Epithelial cell of proximal tubule (primary cell): ENCODE measurements around the gene MORN4. TPM values are rescaled to one million over a fixed set of nuclear protein-coding genes. Genes with fewer than 3 reads are reported as not detected.
"Not testable (repeated sequence)": the region's sequence is repeated elsewhere in the genome, so short reads cannot be mapped to it uniquely, and the experiment has no call there.

Experiments
- DNase-seq: peaks from one replicate; pipeline ENCODE4 v3.0.0-alpha.2; 2011; ENCODE audit warnings: low read depth
- H3K4me3 ChIP-seq: 2 replicates; pipeline ENCODE4 v1.5.1; 2011; ENCODE audit warnings: low read depth, mild to moderate bottlenecking, low read length
- total RNA-seq: library from RNA; depleted of rRNA; stranded (reverse); fragments of >200 nt; gene quantifications from 2 replicates; pipeline ENCODE4 v1.2.3, GENCODE V29; 2015
- TF ChIP-seq, protein P1 (sequence below): conservative IDR thresholded peaks from 2 replicates; pipeline ENCODE4 v1.5.1; 2012; ENCODE audit warnings: low read depth, mild to moderate bottlenecking, low read length

The MORN4 gene
- total RNA-seq, 1 donor from 2014 or later, result 5.7 TPM

DNA sequence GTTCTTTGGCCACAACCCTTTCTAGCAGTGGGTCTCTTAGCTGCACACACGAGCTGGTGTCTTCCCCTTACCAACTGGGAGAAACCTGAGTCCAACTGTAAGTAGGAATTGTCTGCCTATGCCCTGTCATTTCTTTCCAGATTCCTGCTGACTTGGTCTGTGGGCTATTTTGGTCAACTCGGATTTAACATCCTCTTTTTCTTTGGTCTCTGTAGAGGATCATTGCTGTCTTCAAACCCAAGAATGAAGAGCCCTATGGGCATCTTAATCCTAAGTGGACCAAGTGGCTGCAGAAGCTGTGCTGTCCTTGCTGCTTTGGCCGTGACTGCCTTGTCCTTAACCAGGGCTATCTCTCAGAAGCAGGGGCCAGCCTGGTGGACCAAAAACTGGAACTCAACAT lies 17.4 kb upstream of the MORN4 start:
- DNase-seq, result no peak
- H3K4me3 ChIP-seq, result no peak overlapping the region
- TF ChIP-seq, protein P1, sequence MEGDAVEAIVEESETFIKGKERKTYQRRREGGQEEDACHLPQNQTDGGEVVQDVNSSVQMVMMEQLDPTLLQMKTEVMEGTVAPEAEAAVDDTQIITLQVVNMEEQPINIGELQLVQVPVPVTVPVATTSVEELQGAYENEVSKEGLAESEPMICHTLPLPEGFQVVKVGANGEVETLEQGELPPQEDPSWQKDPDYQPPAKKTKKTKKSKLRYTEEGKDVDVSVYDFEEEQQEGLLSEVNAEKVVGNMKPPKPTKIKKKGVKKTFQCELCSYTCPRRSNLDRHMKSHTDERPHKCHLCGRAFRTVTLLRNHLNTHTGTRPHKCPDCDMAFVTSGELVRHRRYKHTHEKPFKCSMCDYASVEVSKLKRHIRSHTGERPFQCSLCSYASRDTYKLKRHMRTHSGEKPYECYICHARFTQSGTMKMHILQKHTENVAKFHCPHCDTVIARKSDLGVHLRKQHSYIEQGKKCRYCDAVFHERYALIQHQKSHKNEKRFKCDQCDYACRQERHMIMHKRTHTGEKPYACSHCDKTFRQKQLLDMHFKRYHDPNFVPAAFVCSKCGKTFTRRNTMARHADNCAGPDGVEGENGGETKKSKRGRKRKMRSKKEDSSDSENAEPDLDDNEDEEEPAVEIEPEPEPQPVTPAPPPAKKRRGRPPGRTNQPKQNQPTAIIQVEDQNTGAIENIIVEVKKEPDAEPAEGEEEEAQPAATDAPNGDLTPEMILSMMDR, result no peak

GRCh38 chr10:97649405-97649750 lies 16.1 kb upstream of the MORN4 start:
- H3K4me3 ChIP-seq, result not testable (repeated sequence)

GRCh38 chr10:97648562-97649404 lies 15.5 kb upstream of the MORN4 start:
- TF ChIP-seq, protein P1, result no peak
- H3K4me3 ChIP-seq, result no peak overlapping the region

More at GRCh38 chr10:97649405-97649750, 16.1 kb upstream of the MORN4 start:
- DNase-seq, result not testable (repeated sequence)

GRCh38 chr10:97647556-97647955 lies 14.3 kb upstream of the MORN4 start:
- DNase-seq, result no peak
- TF ChIP-seq, protein P1, result no peak

More at GRCh38 chr10:97648562-97649404, 15.5 kb upstream of the MORN4 start:
- peak; percentile 63 for DNase-seq

DNA sequence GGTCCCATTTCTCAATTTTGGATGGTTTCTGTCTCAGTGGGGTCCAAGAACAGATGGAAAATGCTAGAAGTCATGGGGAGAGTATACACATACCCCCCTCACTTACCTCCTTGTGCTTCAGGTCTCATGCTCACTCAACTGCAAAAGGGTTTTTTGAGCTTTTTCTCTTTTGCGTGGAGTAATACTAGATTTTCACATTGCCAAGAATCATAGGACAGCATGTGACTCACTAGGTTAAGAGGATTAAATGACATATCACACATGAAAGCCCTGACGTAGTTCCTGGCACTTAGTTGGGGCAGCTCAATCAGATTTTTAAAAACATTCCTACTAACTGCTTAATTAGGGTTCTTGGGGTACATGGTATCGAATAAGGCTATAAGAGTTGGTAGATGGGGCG lies 11.6 kb upstream of the MORN4 start:
- TF ChIP-seq, protein P1, result no peak
- no peak overlapping the region for H3K4me3 ChIP-seq
- DNase-seq, result no peak

More at GRCh38 chr10:97647556-97647955, 14.3 kb upstream of the MORN4 start:
- H3K4me3 ChIP-seq, result no peak overlapping the region

DNA sequence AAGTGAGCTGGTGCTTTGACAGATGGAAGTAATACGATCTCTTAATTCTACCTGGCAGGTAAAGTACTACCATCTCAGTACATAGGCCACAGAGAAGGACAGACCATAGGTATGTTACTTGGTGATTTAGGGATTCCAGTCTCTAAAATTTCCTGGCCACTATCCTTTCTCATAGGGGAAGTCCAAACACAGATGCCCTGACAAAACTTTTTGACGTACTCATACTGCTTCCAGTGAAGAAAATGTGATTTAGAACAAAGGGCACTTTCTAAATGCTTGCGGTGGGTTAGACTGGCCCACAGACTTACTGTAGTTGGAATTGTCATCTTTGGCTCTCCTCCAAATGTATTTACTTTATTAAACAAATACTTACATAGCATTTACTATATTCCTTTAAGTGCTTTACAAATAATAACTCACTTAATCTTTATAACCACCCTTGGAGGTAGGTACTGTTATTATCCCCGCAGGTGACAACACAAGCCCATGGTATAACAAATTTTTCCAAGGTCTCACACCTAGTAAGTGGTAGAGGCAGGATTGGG lies 10.2 kb upstream of the MORN4 start:
- DNase-seq, result no peak
- TF ChIP-seq, protein P1, result no peak
- H3K4me3 ChIP-seq, result no peak overlapping the region

DNA sequence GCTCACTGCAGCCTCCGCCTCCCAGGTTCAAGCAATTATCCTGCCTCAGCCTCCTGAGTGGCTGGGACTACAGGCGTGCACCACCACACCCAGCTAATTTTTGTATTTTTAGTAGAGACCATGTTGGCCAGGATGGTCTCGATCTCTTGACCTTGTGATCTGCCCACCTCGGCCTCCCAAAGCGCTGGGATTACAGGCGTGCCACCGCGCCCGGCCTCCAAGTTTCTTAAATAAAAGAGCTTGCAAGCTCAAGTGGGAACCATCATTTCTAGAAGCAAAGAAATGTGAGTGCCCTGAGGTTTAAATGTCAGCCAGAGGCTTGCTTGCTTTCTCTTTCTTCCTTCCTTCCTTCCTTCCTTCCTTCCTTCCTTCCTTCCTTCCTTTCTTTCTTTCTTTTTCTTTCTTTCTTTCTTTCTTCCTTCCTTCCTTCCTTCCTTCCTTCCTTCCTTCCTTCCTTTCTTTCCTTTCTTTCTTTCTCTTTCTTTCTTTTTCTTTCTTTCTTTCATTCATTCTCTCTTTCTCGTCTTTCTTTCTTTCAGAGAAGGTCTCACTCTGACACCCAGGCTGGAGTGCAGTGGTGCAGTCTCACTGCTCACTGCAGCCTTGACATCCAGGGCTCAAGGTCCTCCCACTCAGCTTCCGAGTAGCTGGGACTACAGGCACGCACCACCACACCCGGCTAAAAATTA lies 9.3 kb upstream of the MORN4 start:
- H3K4me3 ChIP-seq, DNase-seq: not testable (repeated sequence)
